K562 treated with DMSO at 1 percent for 4 hours (cell line): Measurements from ENCODE around the gene POLH. TPM values are rescaled to one million over a fixed set of nuclear protein-coding genes. Genes with fewer than 3 reads are reported as not detected.

ENCODE experiments used
- total RNA-seq: library from RNA; unstranded; fragments of 300-600 nt; gene quantifications from 2 replicates; pipeline ENCODE4 v1.2.3, GENCODE V29; 2022; ENCODE audit not compliant: insufficient read depth

The POLH gene
- total RNA-seq: 20.0 and 22.6 TPM in 2 replicates

DNA sequence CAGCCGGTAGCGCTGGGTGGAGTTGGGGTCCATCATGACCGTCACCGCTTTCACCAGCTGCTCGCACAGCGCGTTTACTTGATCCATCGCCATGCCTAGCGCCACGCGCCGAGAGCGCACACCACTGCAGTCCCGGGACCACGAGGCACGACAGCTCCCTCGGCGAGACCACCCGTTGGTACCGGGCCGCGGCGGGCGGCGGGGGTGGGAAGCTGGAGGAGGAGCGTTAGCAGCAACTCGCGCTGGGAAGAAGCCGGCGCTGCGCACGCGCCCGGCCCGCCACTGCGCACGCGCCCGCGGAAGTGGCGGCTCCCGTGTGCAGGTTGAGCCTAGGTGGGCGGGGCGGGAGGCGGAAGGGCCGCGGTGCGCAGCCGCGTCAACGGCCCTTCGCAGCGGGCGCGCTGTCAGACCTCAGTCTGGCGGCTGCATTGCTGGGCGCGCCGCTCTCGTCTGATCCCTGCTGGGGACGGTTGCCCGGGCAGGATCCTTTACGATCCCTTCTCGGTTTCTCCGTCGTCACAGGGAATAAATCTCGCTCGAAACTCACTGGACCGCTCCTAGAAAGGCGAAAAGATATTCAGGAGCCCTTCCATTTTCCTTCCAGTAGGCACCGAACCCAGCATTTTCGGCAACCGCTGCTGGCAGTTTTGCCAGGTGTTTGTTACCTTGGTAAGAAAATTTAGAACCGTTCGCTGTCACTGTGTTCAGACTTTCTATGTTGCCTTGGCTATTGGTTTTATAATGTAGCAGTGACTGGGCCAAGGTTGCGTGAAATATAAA lies at the start of gene POLH, which contains the start of gene XPO5:
Gene POLH, plus strand, starts transcription at position 414 of the 780 bp plus-strand sequence. CDS start 6,135 bp downstream, outside the sequence.
Gene XPO5, minus strand, starts transcription at position 267 of the 780 bp plus-strand sequence. Its CDS starts 174 bp downstream, at position 93.

DNA sequence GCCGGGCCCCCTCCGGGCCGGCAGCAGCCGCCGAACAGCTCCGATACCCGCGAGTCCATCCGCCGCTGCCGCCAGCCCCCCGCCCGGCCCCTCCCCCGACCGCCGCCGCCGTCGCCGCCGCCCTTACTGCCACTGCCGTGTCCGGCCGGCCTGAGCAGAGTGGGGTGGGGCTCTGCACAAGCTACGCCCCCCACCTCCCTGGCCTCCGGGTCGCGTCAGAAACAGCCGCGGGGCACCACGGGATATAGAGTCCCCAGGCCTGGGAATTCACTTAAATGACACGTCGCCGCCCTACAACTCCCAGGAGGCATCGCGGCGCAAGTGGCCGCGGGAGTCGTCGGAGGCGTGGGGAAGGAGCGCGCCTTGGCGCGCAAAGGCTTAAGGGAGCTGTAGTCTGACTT lies 53.1 kb downstream of the POLH start, which contains the start of gene GTPBP2:
Gene GTPBP2, minus strand, starts transcription at position 161 of the 401 bp plus-strand sequence. Its CDS starts 102 bp downstream, at position 59.

DNA sequence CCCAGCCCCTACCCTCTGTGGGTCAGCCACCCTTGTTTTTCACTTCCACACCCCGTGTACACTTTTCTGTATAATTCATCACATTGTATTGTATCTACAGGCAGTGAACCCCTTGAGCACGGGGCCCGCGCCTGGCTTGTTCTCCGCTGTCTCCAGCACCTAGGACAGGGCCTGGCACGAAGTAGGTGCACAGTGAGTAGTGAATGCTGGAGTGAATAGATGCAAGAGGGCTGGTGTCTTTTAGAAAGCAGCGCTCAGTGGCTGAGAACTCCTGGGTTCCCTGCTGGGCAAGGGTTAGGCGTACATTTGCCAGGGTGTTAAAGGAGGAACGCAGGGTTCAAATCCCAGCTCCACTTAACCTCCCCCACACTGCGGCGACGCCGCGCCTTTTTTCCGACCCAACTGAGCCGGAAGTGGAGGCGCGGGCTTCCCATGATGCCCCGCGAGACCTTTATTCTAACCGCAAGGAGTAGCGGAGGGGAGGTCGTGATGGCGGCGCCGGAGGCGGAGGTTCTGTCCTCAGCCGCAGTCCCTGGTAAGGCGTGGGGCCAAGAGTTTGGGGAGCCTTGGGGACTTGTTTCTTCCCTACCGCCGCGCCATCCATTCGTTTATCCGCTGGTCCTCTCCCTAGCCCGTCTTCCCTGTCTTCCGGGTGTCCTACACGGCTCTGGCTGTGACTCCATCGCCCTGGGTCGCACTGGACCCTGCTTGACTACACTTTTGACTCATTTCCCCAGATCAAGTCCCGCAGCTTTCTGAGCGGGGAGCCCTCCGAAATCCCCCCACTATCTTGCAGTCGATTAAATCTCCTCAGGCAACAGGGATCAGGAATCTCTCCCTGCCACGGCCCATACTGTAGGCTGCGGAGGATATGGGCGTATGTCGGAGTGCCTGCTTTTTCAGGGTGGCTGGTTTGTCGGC lies 59.7 kb downstream of the POLH start, which contains the start of gene MAD2L1BP:
Gene MAD2L1BP, plus strand, starts transcription at position 454 of the 921 bp plus-strand sequence. Its CDS starts 36 bp downstream, at position 490.

DNA sequence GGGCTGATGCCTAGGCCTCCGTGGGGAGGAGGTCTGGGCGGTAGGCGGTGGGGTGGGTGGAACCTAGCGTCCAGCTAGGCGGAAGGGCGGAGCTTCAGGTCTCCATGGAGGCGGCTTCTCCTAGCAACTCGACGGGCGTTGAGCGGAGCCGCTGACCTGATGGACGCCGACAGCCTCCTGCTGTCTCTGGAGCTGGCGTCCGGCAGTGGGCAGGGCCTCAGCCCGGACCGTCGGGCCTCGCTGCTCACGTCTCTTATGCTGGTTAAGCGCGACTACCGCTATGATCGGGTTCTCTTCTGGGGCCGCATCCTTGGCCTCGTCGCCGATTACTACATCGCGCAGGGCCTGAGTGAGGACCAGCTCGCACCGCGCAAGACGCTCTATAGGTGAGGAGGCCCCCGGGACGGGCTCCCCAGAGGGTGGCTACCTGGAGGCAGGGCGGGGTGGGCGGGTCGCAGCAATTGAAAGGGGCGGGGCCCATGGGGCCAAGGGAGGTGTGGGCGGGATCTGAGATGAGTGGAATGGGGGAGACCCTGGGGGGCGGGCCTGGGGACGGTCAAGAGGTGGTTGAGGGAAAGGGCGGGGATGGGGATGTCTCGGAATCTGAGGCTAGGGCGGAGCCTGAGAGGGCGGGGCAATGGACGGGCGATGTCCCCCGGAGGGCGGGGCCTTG lies 69.1 kb downstream of the POLH start, which contains the start of gene RSPH9:
Gene RSPH9, plus strand, starts transcription at position 97 of the 673 bp plus-strand sequence. Its CDS starts 63 bp downstream, at position 160.

Other genes with a start within 250 kb of the POLH start
- 13.0 and 16.6 TPM in 2 replicates for gene ZNF318, start 206.5 kb upstream of the POLH start, total RNA-seq
- 11.9 and 15.4 TPM in 2 replicates for gene ABCC10, start 148.6 kb upstream of the POLH start, total RNA-seq
- gene DLK2, start 120.6 kb upstream of the POLH start, total RNA-seq: 0.84 TPM in 1 of 2 replicates, not detected in the other
- 40.5 and 45.9 TPM in 2 replicates for gene TJAP1, start 98.6 kb upstream of the POLH start, total RNA-seq
- not detected in 2 replicates for gene LRRC73, start 65.8 kb upstream of the POLH start, total RNA-seq
- 136 and 148 TPM in 2 replicates for gene YIPF3, start 59.3 kb upstream of the POLH start, total RNA-seq
- gene POLR1C, start 59.1 kb upstream of the POLH start, total RNA-seq: 47.9 and 51.3 TPM in 2 replicates
- 54.7 and 66.2 TPM in 2 replicates for gene XPO5, start 147 bp upstream of the POLH start, total RNA-seq
- 122 and 156 TPM in 2 replicates for gene GTPBP2, start 53.1 kb downstream of the POLH start, total RNA-seq
- 64.2 and 69.6 TPM in 2 replicates for gene MAD2L1BP, start 59.7 kb downstream of the POLH start, total RNA-seq
- 0.91 TPM in 1 of 2 replicates, not detected in the other for gene RSPH9, start 68.9 kb downstream of the POLH start, total RNA-seq
- 98.5 and 99.2 TPM in 2 replicates for gene MRPS18A, start 111.6 kb downstream of the POLH start, total RNA-seq
- gene VEGFA, start 194.0 kb downstream of the POLH start, total RNA-seq: 188 and 209 TPM in 2 replicates